Transverse colon (tissue), 4 donors: Measurements from ENCODE around the gene AVPR2.

ENCODE experiments used
- EP300 ChIP-seq: sonication (generic); formaldehyde crosslinking; IDR thresholded peaks from one replicate; pipeline ENCODE4 v1.6.1; 2017; ENCODE audit warnings: antibody characterized with exemption, low read depth
- POLR2A ChIP-seq: fragments of 450-650 bp; IDR thresholded peaks from one replicate; pipeline ENCODE4 v1.6.1; 2016; ENCODE audit warnings: antibody characterized with exemption, mild to moderate bottlenecking, moderate library complexity
- POLR2AphosphoS5 ChIP-seq, 3 donors: sonication (generic); formaldehyde crosslinking; IDR thresholded peaks; one replicate each; pipeline ENCODE4 v1.6.1; 2016; ENCODE audit warnings: antibody characterized with exemption in 3 of 3
- TF ChIP-seq, protein P1 (sequence below), 5 experiments: fragments of 200-600 bp in 3 of 5; fragments of 450-650 bp in 2 of 5; sonication (generic) in 3 of 5; IDR thresholded peaks; 1 replicate in 2 of 5; 2 replicates in 3 of 5; pipeline ENCODE4 v1.5.1; 2016 to 2017; ENCODE audit warnings: antibody characterized with exemption in 5 of 5, inconsistent platforms in 3 of 5, mild to moderate bottlenecking in 2 of 5, moderate library complexity in 1 of 5

DNA sequence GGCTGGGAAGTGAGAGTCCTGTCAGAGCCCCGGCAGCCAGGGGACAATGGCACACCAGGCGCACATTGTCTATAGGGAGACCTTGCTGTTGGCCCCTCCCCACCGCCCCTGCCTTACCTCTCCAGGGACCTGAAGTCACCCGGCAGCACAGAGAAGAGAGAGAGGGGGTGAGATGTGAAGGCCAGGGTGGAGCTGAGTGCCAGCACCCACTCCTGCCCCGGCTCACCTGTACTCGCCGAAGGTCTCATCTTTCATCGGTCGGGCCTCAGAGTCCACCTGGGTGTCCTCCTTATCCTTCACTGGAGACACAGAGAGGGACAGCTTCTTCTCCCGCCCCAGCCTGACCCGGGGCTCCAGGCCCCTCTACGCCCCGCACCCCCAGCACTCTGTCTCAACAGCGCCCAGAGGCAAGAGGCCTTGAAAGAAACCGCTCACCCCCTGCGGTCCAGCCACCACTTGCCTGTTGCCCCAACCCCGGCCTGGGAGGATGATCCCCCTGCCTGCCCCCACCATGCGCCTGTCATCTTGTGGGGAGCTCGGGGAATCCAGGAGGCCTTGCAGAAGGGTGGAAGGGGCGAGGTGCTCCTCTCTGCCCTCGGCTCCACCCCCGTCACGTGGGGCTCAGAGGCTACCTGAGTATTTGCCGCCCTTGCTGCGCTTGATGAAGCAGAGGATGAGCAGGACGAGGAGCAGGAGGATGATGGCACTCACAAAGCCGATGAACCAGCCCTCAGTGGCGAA, 41.1 kb upstream of the AVPR2 start:
- TF ChIP-seq, protein P1, sequence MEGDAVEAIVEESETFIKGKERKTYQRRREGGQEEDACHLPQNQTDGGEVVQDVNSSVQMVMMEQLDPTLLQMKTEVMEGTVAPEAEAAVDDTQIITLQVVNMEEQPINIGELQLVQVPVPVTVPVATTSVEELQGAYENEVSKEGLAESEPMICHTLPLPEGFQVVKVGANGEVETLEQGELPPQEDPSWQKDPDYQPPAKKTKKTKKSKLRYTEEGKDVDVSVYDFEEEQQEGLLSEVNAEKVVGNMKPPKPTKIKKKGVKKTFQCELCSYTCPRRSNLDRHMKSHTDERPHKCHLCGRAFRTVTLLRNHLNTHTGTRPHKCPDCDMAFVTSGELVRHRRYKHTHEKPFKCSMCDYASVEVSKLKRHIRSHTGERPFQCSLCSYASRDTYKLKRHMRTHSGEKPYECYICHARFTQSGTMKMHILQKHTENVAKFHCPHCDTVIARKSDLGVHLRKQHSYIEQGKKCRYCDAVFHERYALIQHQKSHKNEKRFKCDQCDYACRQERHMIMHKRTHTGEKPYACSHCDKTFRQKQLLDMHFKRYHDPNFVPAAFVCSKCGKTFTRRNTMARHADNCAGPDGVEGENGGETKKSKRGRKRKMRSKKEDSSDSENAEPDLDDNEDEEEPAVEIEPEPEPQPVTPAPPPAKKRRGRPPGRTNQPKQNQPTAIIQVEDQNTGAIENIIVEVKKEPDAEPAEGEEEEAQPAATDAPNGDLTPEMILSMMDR (IDR thresholded peaks at IDR 0.05): no peak
- TF ChIP-seq POLR2A (no peak), POLR2AphosphoS5 (IDR thresholded peaks at IDR 0.05) (no peak), EP300 (no peak)
